HepG2 (cell line): Measurements from ENCODE around the gene USP8. TPM values are rescaled to one million over a fixed set of nuclear protein-coding genes. Genes with fewer than 3 reads are reported as not detected.

Experiments
- ATAC-seq: fragments of 200-7000 bp; cut with Tn5 transposase; 3 replicates; pipeline ENCODE4 v1.9.1; 2020; ENCODE audit warnings: mild to moderate bottlenecking, moderate library complexity
- BruUV-seq: library from RNA; stranded (reverse); fragments of 400-500 nt; replicated peaks from 2 replicates; lab custom pipeline; 2021; lab: Mats Ljungman, UMichigan
- CTCF ChIA-PET: fragments of 300-600 bp; formaldehyde crosslinking; extraction: SDS; loops from one replicate; lab custom pipeline; 2021; ENCODE audit warnings: low total read pairs, inconsistent platforms, low intra/inter-chr PET ratio; lab: Yijun Ruan, JAX
- POLR2A ChIA-PET: fragments of 350-600 bp; sonication (Branson Sonifier 250); formaldehyde crosslinking; loops from one replicate; lab custom pipeline; 2020; ENCODE audit warnings: antibody characterized with exemption, inconsistent platforms; lab: Yijun Ruan, JAX
- DNase-seq: peaks from one replicate; pipeline ENCODE4 v3.0.0-alpha.2; 2015; ENCODE audit warnings: low spot score
- FAIRE-seq: peaks from 3 replicates; lab custom pipeline; 2011; peaks lifted over from hg19 to GRCh38; lab: Jason Lieb, UNC
- H2AFZ ChIP-seq: one replicate; pipeline ENCODE4 v1.6.1; 2011; ENCODE audit warnings: low read length, inconsistent platforms
- H3K27ac ChIP-seq: fragments of 300-600 bp; 3 replicates; pipeline ENCODE4 v1.8.0; 2011; ENCODE audit warnings: mixed run types, mild to moderate bottlenecking, mixed read lengths, low read length, inconsistent platforms; ENCODE audit not compliant: insufficient read depth; ENCODE audit errors: extremely low read length
- H3K27me3 ChIP-seq, 2 experiments: fragments of 200-600 bp in 1 of 2; 2 replicates in 1 of 2; 3 replicates in 1 of 2; pipeline versions ENCODE4 v1.6.0 to v1.8.0; 2011; ENCODE audit warnings: low read length in 2 of 2, mild to moderate bottlenecking in 2 of 2, moderate library complexity in 2 of 2, inconsistent platforms in 1 of 2; ENCODE audit not compliant: insufficient read depth in 2 of 2, control insufficient read depth in 1 of 2
- H3K36me3 ChIP-seq, 2 experiments: fragments of 200-600 bp in 1 of 2; replicated peaks in 1 of 2; 2 replicates in 1 of 2; 3 replicates in 1 of 2; pipeline versions ENCODE4 v1.5.1 to v1.8.0; 2011; ENCODE audit warnings: low read length in 2 of 2, inconsistent platforms in 1 of 2; ENCODE audit not compliant: insufficient read depth in 2 of 2, control insufficient read depth in 1 of 2
- H3K4me1 ChIP-seq: 2 replicates; pipeline ENCODE4 v1.5.1; 2012; ENCODE audit warnings: low read length, inconsistent platforms; ENCODE audit not compliant: insufficient read depth
- H3K4me2 ChIP-seq: 2 replicates; pipeline ENCODE4 v1.6.0; 2011; ENCODE audit warnings: low read depth, low read length, inconsistent platforms
- H3K4me3 ChIP-seq, 3 experiments: fragments of 200-600 bp in 1 of 3; sonication (generic), shearing (Covaris generic) in 1 of 3; replicated peaks in 1 of 3; 2 replicates each; pipeline ENCODE4 v1.5.1; 2011 to 2016; ENCODE audit warnings: low read length in 3 of 3, inconsistent platforms in 2 of 3, low read depth in 2 of 3, mild to moderate bottlenecking in 2 of 3, control low read depth in 1 of 3, mixed read lengths in 1 of 3; ENCODE audit not compliant: insufficient read depth in 1 of 3
- H3K79me2 ChIP-seq: one replicate; pipeline ENCODE4 v1.6.1; 2011; ENCODE audit warnings: low read length, inconsistent platforms; ENCODE audit not compliant: insufficient read depth
- H3K9ac ChIP-seq: 2 replicates; pipeline ENCODE4 v1.6.0; 2011; ENCODE audit warnings: mild to moderate bottlenecking, low read depth, low read length, inconsistent platforms; ENCODE audit not compliant: insufficient read depth
- H3K9me3 ChIP-seq: 2 replicates; pipeline ENCODE4 v1.5.1; 2012; ENCODE audit warnings: mild to moderate bottlenecking, low read length
- H4K20me1 ChIP-seq: 2 replicates; pipeline ENCODE4 v1.6.0; 2011; ENCODE audit warnings: inconsistent platforms, mild to moderate bottlenecking, low read length, moderate library complexity; ENCODE audit not compliant: insufficient read depth
- GFI1 ChIP-seq: sonication (generic); formaldehyde crosslinking; IDR thresholded peaks from 2 replicates; pipeline ENCODE4 v1.5.0; 2020; ENCODE audit warnings: missing genetic modification reagents, mild to moderate bottlenecking, borderline replicate concordance
- MIER3 ChIP-seq: IDR thresholded peaks from 2 replicates; pipeline ENCODE4 v1.6.1; 2016; ENCODE audit warnings: missing compliant biosample characterization, borderline replicate concordance
- PHF20 ChIP-seq: sonication (generic); formaldehyde crosslinking; IDR thresholded peaks from 2 replicates; pipeline ENCODE4 v1.5.0; 2020; ENCODE audit warnings: mild to moderate bottlenecking, missing genetic modification reagents
- PRPF4 ChIP-seq: fragments of 200-400 bp; formaldehyde crosslinking; IDR thresholded peaks from 2 replicates; pipeline ENCODE4 v1.6.1; 2016; ENCODE audit warnings: low read length, low read depth; ENCODE audit not compliant: poor library complexity, severe bottlenecking
- SETDB1 ChIP-seq: sonication (generic); formaldehyde crosslinking; IDR thresholded peaks from 2 replicates; pipeline ENCODE4 v1.5.1; 2020; ENCODE audit warnings: missing genetic modification reagents, mild to moderate bottlenecking, borderline replicate concordance
- STAT5B ChIP-seq: sonication (generic); formaldehyde crosslinking; IDR thresholded peaks from 2 replicates; pipeline ENCODE4 v1.4.0; 2020; ENCODE audit warnings: missing genetic modification reagents
- TRIM22 ChIP-seq: fragments of 450-650 bp; IDR thresholded peaks from 2 replicates; pipeline ENCODE4 v1.6.1; 2017
- ZKSCAN1 ChIP-seq: fragments of 150-350 bp; IDR thresholded peaks from 2 replicates; pipeline ENCODE4 v1.6.1; 2014; ENCODE audit warnings: low read length
- ZNF354B ChIP-seq: sonication (generic); formaldehyde crosslinking; IDR thresholded peaks from 2 replicates; pipeline ENCODE4 v1.8.0; 2022; ENCODE audit warnings: mild to moderate bottlenecking, missing genetic modification reagents
- ZNF383 ChIP-seq: sonication (generic); formaldehyde crosslinking; IDR thresholded peaks from 2 replicates; pipeline ENCODE4 v1.4.0; 2020; ENCODE audit warnings: missing genetic modification reagents, mild to moderate bottlenecking, borderline replicate concordance
- ZNF782 ChIP-seq: sonication (generic); formaldehyde crosslinking; IDR thresholded peaks from 2 replicates; pipeline ENCODE4 v1.4.0; 2020; ENCODE audit warnings: missing genetic modification reagents, mild to moderate bottlenecking, borderline replicate concordance
- ZNF788 ChIP-seq: sonication (generic); formaldehyde crosslinking; IDR thresholded peaks from 2 replicates; pipeline ENCODE4 v1.5.0; 2020; ENCODE audit warnings: mild to moderate bottlenecking, missing genetic modification reagents, borderline replicate concordance
- ZNF891 ChIP-seq: sonication (generic); formaldehyde crosslinking; IDR thresholded peaks from 2 replicates; pipeline ENCODE4 v1.5.0; 2020; ENCODE audit warnings: mild to moderate bottlenecking, missing genetic modification reagents
- WGBS: methylation state at CpG from one replicate; pipeline ENCODE4 v1.1.6; 2017; ENCODE audit warnings: low lambda C conversion rate; 5-methylcytosine and 5-hydroxymethylcytosine counted together
- in situ Hi-C: cut with HindIII; loops from 2 replicates; pipeline ENCODE4 v1.10.0; 2017; ENCODE audit warnings: low pct_unique_long_range_greater_than_20kb; ENCODE audit not compliant: extremely low pct_ligation_motif_present
- intact Hi-C: fragments of 100-400 bp; cut with micrococcal nuclease; formaldehyde crosslinking; loops from one replicate; pipeline ENCODE4 v1.10.0; 2022; ENCODE audit not compliant: unreplicated experiment
- polyA plus RNA-seq, 8 experiments: library from polyadenylated mRNA; depleted of rRNA in 3 of 8; stranded (reverse) in 7 of 8; unstranded in 1 of 8; fragments of >200 nt; fragmentation: Illumina TruSeq in 4 of 8; extraction: Trizol in 4 of 8; gene quantifications; 2 replicates each; pipeline versions ENCODE4 v1.2.1 to v1.2.3, GENCODE V29; 2011 to 2016; ENCODE audit warnings: low read depth in 4 of 8, missing spikeins in 1 of 8, mixed read lengths in 1 of 8; ENCODE audit not compliant: insufficient read depth in 1 of 8
- total RNA-seq, 5 experiments: library from RNA; depleted of rRNA; stranded (reverse); fragments of >200 nt; fragmentation: Illumina TruSeq; extraction: Trizol; gene quantifications; 2 replicates each; pipeline ENCODE4 v1.2.3, GENCODE V29; 2016; ENCODE audit warnings: low read depth in 1 of 5
- TF ChIP-seq, protein P1 (sequence below): sonication (generic); formaldehyde crosslinking; IDR thresholded peaks from 2 replicates; pipeline ENCODE4 v1.4.0; 2020; ENCODE audit warnings: missing genetic modification reagents
- TF ChIP-seq, protein P2 (sequence below): sonication (generic); formaldehyde crosslinking; IDR thresholded peaks from 2 replicates; pipeline ENCODE4 v1.5.1; 2020; ENCODE audit warnings: missing genetic modification reagents, mild to moderate bottlenecking, borderline replicate concordance
- TF ChIP-seq, protein P3 (sequence below): sonication (generic); formaldehyde crosslinking; IDR thresholded peaks from 2 replicates; pipeline ENCODE4 v1.8.1; 2022; ENCODE audit warnings: low read depth, mild to moderate bottlenecking, missing genetic modification reagents
- TF ChIP-seq, protein P4 (sequence below): sonication (generic); formaldehyde crosslinking; IDR thresholded peaks from 2 replicates; pipeline ENCODE4 v1.5.0; 2020; ENCODE audit warnings: missing genetic modification reagents, mild to moderate bottlenecking, borderline replicate concordance

Gene USP8
- total and polyA plus RNA-seq, 2 of the 13 experiments (the other 11 are each of a cell fraction or from before 2014, with no cell fraction given) = 36.4 to 50.7 TPM

GRCh38 chr15:50390554-50391264 is 33.5 kb upstream of the USP8 start:
- H3K27ac ChIP-seq = no peak overlapping the region
- H3K4me3 ChIP-seq = no peak overlapping the region
- in situ Hi-C loops (no loop called here), intact Hi-C loops (no loop called here)
- ChIA-PET CTCF (no interaction called here), POLR2A (no interaction called here)
- no peak for FAIRE-seq
- ATAC-seq = peak; percentile 59
- no peaks in the 10 kb centered on the region for H3K79me2 ChIP-seq
- no peaks in the 10 kb centered on the region for H4K20me1 ChIP-seq
- H3K4me1 ChIP-seq = no peaks in the 10 kb centered on the region
- H3K4me2 ChIP-seq = no peak overlapping the region
- no TSS peak for BruUV-seq
- 5% methylated on average over 4 of the region's 4 CpGs for WGBS
- no peaks in the 10 kb centered on the region for H3K36me3 ChIP-seq
- H3K27me3 ChIP-seq = no peaks in the 10 kb centered on the region
- DNase-seq = no peak
- no peak overlapping the region for H3K9ac ChIP-seq
- no peaks in the 10 kb centered on the region for H3K9me3 ChIP-seq
- H2AFZ ChIP-seq = no peak overlapping the region
- TF ChIP-seq, protein P1, sequence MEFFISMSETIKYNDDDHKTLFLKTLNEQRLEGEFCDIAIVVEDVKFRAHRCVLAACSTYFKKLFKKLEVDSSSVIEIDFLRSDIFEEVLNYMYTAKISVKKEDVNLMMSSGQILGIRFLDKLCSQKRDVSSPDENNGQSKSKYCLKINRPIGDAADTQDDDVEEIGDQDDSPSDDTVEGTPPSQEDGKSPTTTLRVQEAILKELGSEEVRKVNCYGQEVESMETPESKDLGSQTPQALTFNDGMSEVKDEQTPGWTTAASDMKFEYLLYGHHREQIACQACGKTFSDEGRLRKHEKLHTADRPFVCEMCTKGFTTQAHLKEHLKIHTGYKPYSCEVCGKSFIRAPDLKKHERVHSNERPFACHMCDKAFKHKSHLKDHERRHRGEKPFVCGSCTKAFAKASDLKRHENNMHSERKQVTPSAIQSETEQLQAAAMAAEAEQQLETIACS (CRISPR knock-in tag) = no peak
- TF ChIP-seq, protein P2, sequence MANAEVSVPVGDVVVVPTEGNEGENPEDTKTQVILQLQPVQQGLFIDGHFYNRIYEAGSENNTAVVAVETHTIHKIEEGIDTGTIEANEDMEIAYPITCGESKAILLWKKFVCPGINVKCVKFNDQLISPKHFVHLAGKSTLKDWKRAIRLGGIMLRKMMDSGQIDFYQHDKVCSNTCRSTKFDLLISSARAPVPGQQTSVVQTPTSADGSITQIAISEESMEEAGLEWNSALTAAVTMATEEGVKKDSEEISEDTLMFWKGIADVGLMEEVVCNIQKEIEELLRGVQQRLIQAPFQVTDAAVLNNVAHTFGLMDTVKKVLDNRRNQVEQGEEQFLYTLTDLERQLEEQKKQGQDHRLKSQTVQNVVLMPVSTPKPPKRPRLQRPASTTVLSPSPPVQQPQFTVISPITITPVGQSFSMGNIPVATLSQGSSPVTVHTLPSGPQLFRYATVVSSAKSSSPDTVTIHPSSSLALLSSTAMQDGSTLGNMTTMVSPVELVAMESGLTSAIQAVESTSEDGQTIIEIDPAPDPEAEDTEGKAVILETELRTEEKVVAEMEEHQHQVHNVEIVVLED (CRISPR knock-in tag) = no peak
- TF ChIP-seq MIER3 = no peak
- TF ChIP-seq PRPF4 = no peak
- no peak for TF ChIP-seq TRIM22
- no peak for TF ChIP-seq PHF20 (CRISPR knock-in tag)
- TF ChIP-seq, protein P3, sequence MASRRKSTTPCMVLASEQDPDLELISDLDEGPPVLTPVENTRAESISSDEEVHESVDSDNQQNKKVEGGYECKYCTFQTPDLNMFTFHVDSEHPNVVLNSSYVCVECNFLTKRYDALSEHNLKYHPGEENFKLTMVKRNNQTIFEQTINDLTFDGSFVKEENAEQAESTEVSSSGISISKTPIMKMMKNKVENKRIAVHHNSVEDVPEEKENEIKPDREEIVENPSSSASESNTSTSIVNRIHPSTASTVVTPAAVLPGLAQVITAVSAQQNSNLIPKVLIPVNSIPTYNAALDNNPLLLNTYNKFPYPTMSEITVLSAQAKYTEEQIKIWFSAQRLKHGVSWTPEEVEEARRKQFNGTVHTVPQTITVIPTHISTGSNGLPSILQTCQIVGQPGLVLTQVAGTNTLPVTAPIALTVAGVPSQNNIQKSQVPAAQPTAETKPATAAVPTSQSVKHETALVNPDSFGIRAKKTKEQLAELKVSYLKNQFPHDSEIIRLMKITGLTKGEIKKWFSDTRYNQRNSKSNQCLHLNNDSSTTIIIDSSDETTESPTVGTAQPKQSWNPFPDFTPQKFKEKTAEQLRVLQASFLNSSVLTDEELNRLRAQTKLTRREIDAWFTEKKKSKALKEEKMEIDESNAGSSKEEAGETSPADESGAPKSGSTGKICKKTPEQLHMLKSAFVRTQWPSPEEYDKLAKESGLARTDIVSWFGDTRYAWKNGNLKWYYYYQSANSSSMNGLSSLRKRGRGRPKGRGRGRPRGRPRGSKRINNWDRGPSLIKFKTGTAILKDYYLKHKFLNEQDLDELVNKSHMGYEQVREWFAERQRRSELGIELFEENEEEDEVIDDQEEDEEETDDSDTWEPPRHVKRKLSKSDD (CRISPR knock-in tag) = no peak
- TF ChIP-seq SETDB1 (CRISPR knock-in tag) = no peak
- no peak for TF ChIP-seq GFI1 (CRISPR knock-in tag)
- TF ChIP-seq ZKSCAN1 = no peak
- no peak for TF ChIP-seq ZNF354B (CRISPR knock-in tag)
- no peak for TF ChIP-seq ZNF782 (CRISPR knock-in tag)
- TF ChIP-seq ZNF891 (CRISPR knock-in tag) = no peak
- TF ChIP-seq, protein P4, sequence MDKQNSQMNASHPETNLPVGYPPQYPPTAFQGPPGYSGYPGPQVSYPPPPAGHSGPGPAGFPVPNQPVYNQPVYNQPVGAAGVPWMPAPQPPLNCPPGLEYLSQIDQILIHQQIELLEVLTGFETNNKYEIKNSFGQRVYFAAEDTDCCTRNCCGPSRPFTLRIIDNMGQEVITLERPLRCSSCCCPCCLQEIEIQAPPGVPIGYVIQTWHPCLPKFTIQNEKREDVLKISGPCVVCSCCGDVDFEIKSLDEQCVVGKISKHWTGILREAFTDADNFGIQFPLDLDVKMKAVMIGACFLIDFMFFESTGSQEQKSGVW (CRISPR knock-in tag) = no peak
- TF ChIP-seq STAT5B (CRISPR knock-in tag) = no peak
- no peak for TF ChIP-seq ZNF383
- TF ChIP-seq ZNF788 (CRISPR knock-in tag) = no peak
